ENCODE results near the gene LGALS9.
"Not testable (repeated sequence)": the region's sequence is repeated elsewhere in the genome, so short reads cannot be mapped to it uniquely, and the experiment has no call there.

DNA sequence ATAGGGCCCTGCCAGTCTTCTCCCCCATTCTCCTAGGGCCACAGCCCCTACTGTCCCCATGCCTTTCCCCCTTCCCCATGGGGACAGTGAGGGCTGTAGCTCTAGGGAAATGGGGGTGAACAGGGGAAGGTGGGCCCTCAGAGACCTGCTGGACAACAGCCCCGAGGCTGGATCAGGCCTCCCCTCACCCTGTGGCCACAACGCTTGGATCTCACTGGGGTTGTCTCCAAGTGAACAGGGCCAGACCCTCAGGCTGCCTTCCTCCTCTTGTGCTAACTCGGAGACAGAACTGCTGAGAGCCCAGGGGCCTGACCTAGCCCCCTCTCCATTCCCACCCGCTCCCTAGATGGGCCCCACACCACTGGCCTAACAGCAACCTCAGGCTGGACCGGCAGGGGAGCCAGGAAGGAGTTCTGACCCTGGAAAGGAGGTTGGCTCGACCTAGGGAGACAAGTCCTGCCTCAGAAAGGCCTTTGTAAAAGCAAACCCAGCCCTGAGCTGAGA, 41.0 kb downstream of the LGALS9 start:
- TF ChIP-seq EZH2 (IDR thresholded peaks at IDR 0.05; ENCODE audit: borderline replicate concordance, low read depth, low read length, severe bottlenecking); POLR2A (IDR thresholded peaks at IDR 0.05; ENCODE audit: low read depth, low read length); POLR2AphosphoS5 (IDR thresholded peaks at IDR 0.05; ENCODE audit: insufficient read depth, low read depth, low read length); GATA2 (IDR thresholded peaks at IDR 0.05; ENCODE audit: insufficient read depth, insufficient read length, low read depth, low read length); JUN (IDR thresholded peaks at IDR 0.05; ENCODE audit: borderline replicate concordance, insufficient read depth, insufficient read length, low read depth): not testable (repeated sequence)
- TF ChIP-seq, protein P1, sequence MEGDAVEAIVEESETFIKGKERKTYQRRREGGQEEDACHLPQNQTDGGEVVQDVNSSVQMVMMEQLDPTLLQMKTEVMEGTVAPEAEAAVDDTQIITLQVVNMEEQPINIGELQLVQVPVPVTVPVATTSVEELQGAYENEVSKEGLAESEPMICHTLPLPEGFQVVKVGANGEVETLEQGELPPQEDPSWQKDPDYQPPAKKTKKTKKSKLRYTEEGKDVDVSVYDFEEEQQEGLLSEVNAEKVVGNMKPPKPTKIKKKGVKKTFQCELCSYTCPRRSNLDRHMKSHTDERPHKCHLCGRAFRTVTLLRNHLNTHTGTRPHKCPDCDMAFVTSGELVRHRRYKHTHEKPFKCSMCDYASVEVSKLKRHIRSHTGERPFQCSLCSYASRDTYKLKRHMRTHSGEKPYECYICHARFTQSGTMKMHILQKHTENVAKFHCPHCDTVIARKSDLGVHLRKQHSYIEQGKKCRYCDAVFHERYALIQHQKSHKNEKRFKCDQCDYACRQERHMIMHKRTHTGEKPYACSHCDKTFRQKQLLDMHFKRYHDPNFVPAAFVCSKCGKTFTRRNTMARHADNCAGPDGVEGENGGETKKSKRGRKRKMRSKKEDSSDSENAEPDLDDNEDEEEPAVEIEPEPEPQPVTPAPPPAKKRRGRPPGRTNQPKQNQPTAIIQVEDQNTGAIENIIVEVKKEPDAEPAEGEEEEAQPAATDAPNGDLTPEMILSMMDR (IDR thresholded peaks at IDR 0.05; ENCODE audit: extremely low read depth in 1 of 2, insufficient read depth in 1 of 2, low read depth in 1 of 2, low read length in 2 of 2): not testable (repeated sequence)
- TF ChIP-seq, protein P2, sequence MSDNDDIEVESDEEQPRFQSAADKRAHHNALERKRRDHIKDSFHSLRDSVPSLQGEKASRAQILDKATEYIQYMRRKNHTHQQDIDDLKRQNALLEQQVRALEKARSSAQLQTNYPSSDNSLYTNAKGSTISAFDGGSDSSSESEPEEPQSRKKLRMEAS (IDR thresholded peaks at IDR 0.05; ENCODE audit: insufficient read depth, insufficient read length): not testable (repeated sequence)

Data from endothelial cell of umbilical vein (primary cell).